HepG2 (cell line): Measurements from ENCODE around the gene WNT3. TPM values are rescaled to one million over a fixed set of nuclear protein-coding genes. Genes with fewer than 3 reads are reported as not detected.

Experiments used
- ATF3 ChIP-seq: sonication (generic); formaldehyde crosslinking; IDR thresholded peaks from 2 replicates; pipeline ENCODE4 v1.4.0; 2020; ENCODE audit warnings: missing genetic modification reagents
- CEBPG ChIP-seq: IDR thresholded peaks from 2 replicates; pipeline ENCODE4 v1.6.1; 2016
- FOXO4 ChIP-seq: sonication (generic); formaldehyde crosslinking; conservative IDR thresholded peaks from 2 replicates; pipeline ENCODE4 v1.8.1; 2023; ENCODE audit warnings: missing genetic modification reagents
- KAT7 ChIP-seq: IDR thresholded peaks from 2 replicates; pipeline ENCODE4 v1.6.1; 2018; ENCODE audit warnings: borderline replicate concordance, missing compliant biosample characterization
- KLF9 ChIP-seq: IDR thresholded peaks from 2 replicates; pipeline ENCODE4 v1.6.1; 2016; ENCODE audit warnings: low read depth
- NR2F2 ChIP-seq: IDR thresholded peaks from 2 replicates; pipeline ENCODE4 v1.6.1; 2012; ENCODE audit warnings: low read depth, inconsistent platforms, borderline replicate concordance
- ONECUT2 ChIP-seq: sonication (generic); formaldehyde crosslinking; IDR thresholded peaks from 2 replicates; pipeline ENCODE4 v1.4.0; 2020; ENCODE audit warnings: missing genetic modification reagents
- PAX8 ChIP-seq: sonication (generic); formaldehyde crosslinking; IDR thresholded peaks from 2 replicates; pipeline ENCODE4 v1.8.0; 2022; ENCODE audit warnings: mild to moderate bottlenecking, missing genetic modification reagents, borderline replicate concordance
- RARA ChIP-seq: IDR thresholded peaks from 2 replicates; pipeline ENCODE4 v1.6.1; 2016; ENCODE audit warnings: missing genetic modification reagents, missing compliant biosample characterization
- SCMH1 ChIP-seq: sonication (generic); formaldehyde crosslinking; IDR thresholded peaks from 2 replicates; pipeline ENCODE4 v1.9.0; 2021; ENCODE audit warnings: missing genetic modification reagents, mild to moderate bottlenecking, borderline replicate concordance
- SMC3 ChIP-seq: IDR thresholded peaks from 2 replicates; pipeline ENCODE4 v1.6.1; 2011; ENCODE audit warnings: low read length, improper control_type of control experiment
- TFE3 ChIP-seq: IDR thresholded peaks from 2 replicates; pipeline ENCODE4 v1.6.1; 2016
- U2AF1 ChIP-seq: fragments of 200-400 bp; formaldehyde crosslinking; optimal IDR thresholded peaks from 2 replicates; pipeline ENCODE3; 2017; ENCODE audit warnings: mild to moderate bottlenecking, low read depth, low read length
- XBP1 ChIP-seq: sonication (generic); formaldehyde crosslinking; IDR thresholded peaks from 2 replicates; pipeline ENCODE4 v1.5.0; 2020; ENCODE audit warnings: missing genetic modification reagents
- ZNF136 ChIP-seq: sonication (generic); formaldehyde crosslinking; IDR thresholded peaks from 2 replicates; pipeline ENCODE4 v1.8.1; 2022; ENCODE audit warnings: low read depth, mild to moderate bottlenecking, moderate library complexity, missing genetic modification reagents
- ZNF296 ChIP-seq: sonication (generic); formaldehyde crosslinking; conservative IDR thresholded peaks from 2 replicates; pipeline ENCODE4 v1.5.0; 2020; ENCODE audit warnings: mild to moderate bottlenecking, missing genetic modification reagents
- ZNF33B ChIP-seq: sonication (generic); formaldehyde crosslinking; IDR thresholded peaks from 2 replicates; pipeline ENCODE4 v1.5.1; 2020; ENCODE audit warnings: mild to moderate bottlenecking, missing genetic modification reagents
- ZNF513 ChIP-seq: sonication (generic); formaldehyde crosslinking; conservative IDR thresholded peaks from 2 replicates; pipeline ENCODE4 v1.5.0; 2020; ENCODE audit warnings: missing genetic modification reagents
- ZNF549 ChIP-seq: sonication (generic); formaldehyde crosslinking; IDR thresholded peaks from 2 replicates; pipeline ENCODE4 v1.5.0; 2020; ENCODE audit warnings: missing genetic modification reagents
- ZNF562 ChIP-seq: sonication (generic); formaldehyde crosslinking; IDR thresholded peaks from 2 replicates; pipeline ENCODE4 v1.8.0; 2022; ENCODE audit warnings: missing genetic modification reagents, borderline replicate concordance
- ZNF597 ChIP-seq: sonication (generic); formaldehyde crosslinking; IDR thresholded peaks from 2 replicates; pipeline ENCODE4 v1.5.0; 2020; ENCODE audit warnings: missing genetic modification reagents
- ZNF770 ChIP-seq: sonication (generic); formaldehyde crosslinking; IDR thresholded peaks from 2 replicates; pipeline ENCODE4 v1.5.0; 2020; ENCODE audit warnings: mild to moderate bottlenecking, missing genetic modification reagents
- polyA plus RNA-seq, 8 experiments: library from polyadenylated mRNA; depleted of rRNA in 3 of 8; stranded (reverse) in 7 of 8; unstranded in 1 of 8; fragments of >200 nt; fragmentation: Illumina TruSeq in 4 of 8; extraction: Trizol in 4 of 8; gene quantifications; 2 replicates each; pipeline versions ENCODE4 v1.2.1 to v1.2.3, GENCODE V29; 2011 to 2016; ENCODE audit warnings: low read depth in 4 of 8, missing spikeins in 1 of 8, mixed read lengths in 1 of 8; ENCODE audit not compliant: insufficient read depth in 1 of 8
- total RNA-seq, 5 experiments: library from RNA; depleted of rRNA; stranded (reverse); fragments of >200 nt; fragmentation: Illumina TruSeq; extraction: Trizol; gene quantifications; 2 replicates each; pipeline ENCODE4 v1.2.3, GENCODE V29; 2016; ENCODE audit warnings: low read depth in 1 of 5

Gene WNT3
- total and polyA plus RNA-seq, 2 of the 13 experiments (the other 11 are each of a cell fraction or from before 2014, with no cell fraction given): 8.5 to 10.3 TPM

- TF ChIP-seq PAX8 (CRISPR knock-in tag) (no peak), ONECUT2 (no peak; the same call in 1 of the 2 replicates), KAT7 (CRISPR knock-in tag) (no peak), KLF9 (CRISPR knock-in tag) (no peak), SMC3 (no peak), ATF3 (peak; percentile 58), ZNF136 (peak; percentile 76), ZNF562 (no peak), ZNF296 (CRISPR knock-in tag) (0 out of 2 replicates have a peak, but pooled peaks have one; percentile 17), RARA (CRISPR knock-in tag) (peak; percentile 78), CEBPG (CRISPR knock-in tag) (peak; percentile 46), ZNF770 (peak; percentile 37; the same call in 1 of the 2 replicates), ZNF597 (CRISPR knock-in tag) (no peak), NR2F2 (peak; percentile 47; the same call in 1 of the 2 replicates), ZNF33B (CRISPR knock-in tag) (0 out of 2 replicates have a peak, but pooled peaks have one; percentile 40), ZNF513 (CRISPR knock-in tag) (0 out of 2 replicates have a peak, but pooled peaks have one; percentile 71), U2AF1 (no peak), ZNF549 (CRISPR knock-in tag) (no peak; the same call in 1 of the 2 replicates), TFE3 (CRISPR knock-in tag) (peak; percentile 59), XBP1 (CRISPR knock-in tag) (no peak), SCMH1 (no peak), FOXO4 (CRISPR knock-in tag) (no peak)
Observed at GRCh38 chr17:46771561-46772474, 46.7 kb downstream of the WNT3 start (continued).
